ENCODE data around the gene AHDC1.

AHDC1 gene

GRCh38 chr1:27596986-27597385, 7.0 kb downstream of the AHDC1 start:
- no peak for DNase-seq

- no peak for DNase-seq
These were observed 7.7 kb downstream of the AHDC1 start for GRCh38 chr1:27596261-27596660.

GRCh38 chr1:27595597-27595996, 8.3 kb downstream of the AHDC1 start:
- no peak for DNase-seq

- DNase-seq: no peak
These were observed 9.1 kb downstream of the AHDC1 start for GRCh38 chr1:27594564-27595510.

- DNase-seq: no peak
These were observed 10.0 kb downstream of the AHDC1 start for GRCh38 chr1:27593678-27594563.

- DNase-seq: no peak
These were observed 10.8 kb downstream of the AHDC1 start for GRCh38 chr1:27592931-27593677.

- no peak for DNase-seq
These were observed 11.6 kb downstream of the AHDC1 start for GRCh38 chr1:27592232-27592930.

- DNase-seq: no peak
These were observed 12.3 kb downstream of the AHDC1 start for GRCh38 chr1:27591622-27592021.

GRCh38 chr1:27590917-27591508, 12.9 kb downstream of the AHDC1 start:
- DNase-seq: no peak

GRCh38 chr1:27589841-27590426, 14.0 kb downstream of the AHDC1 start:
- DNase-seq: no peak

- DNase-seq: no peak
These were observed 14.5 kb downstream of the AHDC1 start for GRCh38 chr1:27589441-27589840.

- no peak for DNase-seq
These were observed 15.4 kb downstream of the AHDC1 start for GRCh38 chr1:27588256-27589232.

GRCh38 chr1:27585684-27586083, 18.3 kb downstream of the AHDC1 start:
- no peak for DNase-seq

- no peak for DNase-seq
These were observed 19.5 kb downstream of the AHDC1 start for GRCh38 chr1:27584453-27584852.

- DNase-seq: no peak
These were observed 20.5 kb downstream of the AHDC1 start for GRCh38 chr1:27583479-27583878.

GRCh38 chr1:27581823-27582243, 22.1 kb downstream of the AHDC1 start:
- DNase-seq: no peak

- DNase-seq: no peak
These were observed 26.3 kb downstream of the AHDC1 start for GRCh38 chr1:27577504-27578188.

- no peak for DNase-seq
These were observed 27.1 kb downstream of the AHDC1 start for GRCh38 chr1:27576806-27577227.

- no peak for DNase-seq
These were observed 28.1 kb downstream of the AHDC1 start for GRCh38 chr1:27575840-27576331.

Data from activated CD4-positive, alpha-beta T cell treated with anti-CD3 and anti-CD28 coated beads, Interleukin-2, amount 50 U/mL, for 4 hours (primary cell).